Rectal smooth muscle tissue (tissue), 1 donor: ENCODE results near the gene NVL.
"Not testable (repeated sequence)": the region's sequence is repeated elsewhere in the genome, so short reads cannot be mapped to it uniquely, and the experiment has no call there.

Experiments used
- H3K27ac ChIP-seq: one replicate; pipeline ENCODE4 v1.7.0; 2013; ENCODE audit warnings: low read depth, low read length, inconsistent platforms
- H3K27me3 ChIP-seq: one replicate; pipeline ENCODE4 v1.7.0; 2013; ENCODE audit warnings: low read length; ENCODE audit not compliant: control insufficient read depth, insufficient read depth
- H3K36me3 ChIP-seq: one replicate; pipeline ENCODE4 v1.7.0; 2013; ENCODE audit warnings: low read length; ENCODE audit not compliant: control insufficient read depth, insufficient read depth
- H3K4me1 ChIP-seq: one replicate; pipeline ENCODE4 v1.7.0; 2013; ENCODE audit warnings: low read length; ENCODE audit not compliant: control insufficient read depth, insufficient read depth
- H3K4me3 ChIP-seq: one replicate; pipeline ENCODE4 v1.7.0; 2013; ENCODE audit warnings: low read length
- H3K9ac ChIP-seq: one replicate; pipeline ENCODE4 v1.7.0; 2013; ENCODE audit warnings: low read length

The NVL gene

DNA sequence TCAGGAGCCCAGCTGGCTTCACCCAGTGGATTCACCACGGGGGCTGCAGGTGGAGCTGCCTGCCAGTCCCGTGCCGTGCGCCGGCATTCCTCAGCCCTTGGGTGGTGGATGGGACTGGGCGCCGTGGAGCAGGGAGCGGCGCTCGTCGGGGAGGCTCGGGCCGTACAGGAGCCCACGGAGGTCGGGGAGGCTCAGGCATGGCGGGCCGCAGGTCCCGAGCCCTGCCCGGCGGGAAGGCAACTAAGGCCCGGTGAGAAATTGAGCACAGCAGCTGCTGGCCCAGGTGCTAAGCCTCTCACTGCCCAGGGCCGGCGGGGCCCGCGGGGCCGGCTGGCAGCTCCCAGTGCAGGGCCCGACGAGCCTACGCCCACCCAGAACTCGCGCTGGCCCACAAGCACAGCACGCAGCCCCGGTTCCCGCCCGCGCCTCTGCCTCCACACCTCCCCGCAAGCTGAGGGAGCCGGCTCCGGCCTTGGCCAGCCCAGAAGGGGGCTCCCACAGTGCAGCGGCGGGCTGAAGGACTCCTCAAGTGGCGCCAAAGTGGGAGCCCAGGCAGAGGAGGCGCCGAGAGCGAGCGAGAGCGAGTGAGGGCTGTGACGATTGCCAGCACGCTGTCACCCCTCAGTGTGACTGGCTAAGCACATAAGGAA is 22.6 kb upstream of the NVL start:
- H3K27ac ChIP-seq, H3K4me1 ChIP-seq, H3K27me3 ChIP-seq, H3K9ac ChIP-seq, H3K4me3 ChIP-seq, H3K36me3 ChIP-seq: not testable (repeated sequence)

DNA sequence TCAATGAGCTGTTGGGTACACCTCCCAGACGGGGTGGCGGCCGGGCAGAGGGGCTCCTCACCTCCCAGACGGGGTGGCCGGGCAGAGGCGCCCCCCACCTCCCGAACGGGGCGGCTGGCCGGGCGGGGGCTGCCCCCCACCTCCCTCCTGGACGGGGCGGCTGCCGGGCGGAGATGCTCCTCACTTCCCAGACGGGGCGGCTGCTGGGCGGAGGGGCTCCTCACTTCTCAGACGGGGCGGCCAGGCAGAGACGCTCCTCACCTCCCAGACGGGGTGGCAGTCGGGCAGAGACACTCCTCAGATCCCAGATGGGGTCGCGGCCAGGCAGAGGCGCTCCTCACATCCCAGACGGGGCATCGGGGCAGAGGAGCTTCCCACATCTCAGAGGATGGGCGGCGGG is 19.7 kb upstream of the NVL start:
- H3K36me3 ChIP-seq = not testable (repeated sequence)

DNA sequence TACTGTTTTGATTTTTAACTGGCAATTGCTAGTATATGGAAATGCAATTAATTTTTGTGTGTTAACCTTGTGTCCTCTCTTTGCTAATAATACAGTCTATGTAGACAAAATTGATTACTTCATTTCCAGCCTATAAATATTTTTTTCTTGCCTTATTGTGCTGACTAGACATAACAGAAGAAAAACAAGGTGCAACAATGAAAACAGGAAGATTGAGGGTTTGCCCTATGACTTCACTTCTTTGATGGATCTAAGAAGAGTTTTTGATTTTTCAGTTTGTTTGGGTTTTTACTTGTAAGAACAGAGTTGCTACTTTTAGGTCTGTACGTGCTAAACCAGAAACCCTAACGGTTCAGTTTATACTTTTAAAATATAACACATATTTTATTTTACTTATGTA is 18.2 kb upstream of the NVL start:
- Histone ChIP-seq H3K36me3 (no peaks in the 10 kb centered on the region), H3K4me3 (no peak overlapping the region), H3K4me1 (no peaks in the 10 kb centered on the region), H3K9ac (no peak overlapping the region), H3K27ac (no peak overlapping the region), H3K27me3 (no peaks in the 10 kb centered on the region)

More for the DNA sequence above, 19.7 kb upstream of the NVL start:
- H3K4me3 ChIP-seq, H3K9ac ChIP-seq, H3K27ac ChIP-seq, H3K4me1 ChIP-seq, H3K27me3 ChIP-seq: not testable (repeated sequence)

DNA sequence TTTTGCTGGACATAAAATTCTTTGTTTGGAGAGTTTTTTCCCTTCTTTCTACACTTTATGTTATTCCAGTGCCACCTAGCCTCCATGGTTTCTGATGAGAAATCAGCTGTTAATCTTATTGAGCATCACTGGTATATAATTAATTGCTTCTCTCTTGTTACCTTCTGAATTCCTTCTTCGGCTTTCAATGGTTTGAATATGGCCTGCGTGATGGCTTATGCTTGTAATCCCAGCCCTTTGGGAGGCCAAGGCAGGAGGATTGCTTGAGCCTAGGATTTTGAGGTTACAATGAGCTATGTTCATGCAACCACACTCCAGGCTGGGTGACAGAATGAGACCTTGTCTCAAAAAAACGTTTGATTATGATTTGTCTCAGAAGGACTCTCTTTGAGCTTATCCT is 13.7 kb upstream of the NVL start:
- no peaks in the 10 kb centered on the region for H3K4me1 ChIP-seq
- H3K9ac ChIP-seq = no peak overlapping the region
- H3K27me3 ChIP-seq = no peaks in the 10 kb centered on the region
- H3K36me3 ChIP-seq = no peaks in the 10 kb centered on the region
- no peak overlapping the region for H3K4me3 ChIP-seq
- H3K27ac ChIP-seq = no peak overlapping the region

DNA sequence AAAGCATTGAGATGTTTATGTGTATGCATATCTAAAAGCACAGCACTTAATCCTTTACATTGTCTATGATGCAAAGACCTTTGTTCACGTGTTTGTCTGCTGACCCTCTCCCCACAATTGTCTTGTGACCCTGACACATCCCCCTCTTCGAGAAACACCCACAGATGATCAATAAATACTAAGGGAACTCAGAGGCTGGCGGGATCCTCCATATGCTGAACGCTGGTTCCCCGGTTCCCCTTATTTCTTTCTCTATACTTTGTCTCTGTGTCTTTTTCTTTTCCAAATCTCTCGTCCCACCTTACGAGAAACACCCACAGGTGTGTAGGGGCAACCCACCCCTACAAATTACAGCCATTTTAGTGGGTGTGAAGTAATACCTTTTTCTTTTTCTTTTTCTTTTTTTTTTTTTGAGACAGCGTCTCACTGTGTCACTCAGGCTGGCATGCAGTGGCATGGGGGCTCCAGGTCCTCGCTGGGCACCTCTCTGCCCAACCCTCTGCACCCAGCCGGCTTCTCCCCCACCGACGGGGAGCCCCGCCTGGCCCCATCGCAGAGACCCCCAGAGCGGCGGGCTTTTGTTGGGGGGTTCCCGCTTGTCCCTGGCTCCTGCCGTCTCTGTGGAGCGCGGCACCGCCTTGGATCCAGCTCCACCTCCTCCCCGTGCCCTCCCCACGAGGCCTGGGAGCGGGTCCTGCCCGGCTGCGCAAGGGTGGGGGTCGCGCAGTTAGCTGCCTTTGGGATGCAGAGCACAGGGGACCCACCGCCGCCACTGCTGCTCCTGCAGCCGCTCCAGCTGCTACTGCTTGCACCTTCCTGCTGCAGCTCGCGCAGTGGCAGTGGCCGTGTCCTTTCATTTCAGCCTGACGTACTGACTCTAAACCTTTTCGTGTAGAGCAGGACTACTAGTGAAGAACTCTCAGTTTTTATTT is 10.7 kb upstream of the NVL start:
- H3K36me3 ChIP-seq, H3K27ac ChIP-seq, H3K27me3 ChIP-seq, H3K4me1 ChIP-seq, H3K9ac ChIP-seq: not testable (repeated sequence)
- peak overlapping the region; percentile 48 for H3K4me3 ChIP-seq

DNA sequence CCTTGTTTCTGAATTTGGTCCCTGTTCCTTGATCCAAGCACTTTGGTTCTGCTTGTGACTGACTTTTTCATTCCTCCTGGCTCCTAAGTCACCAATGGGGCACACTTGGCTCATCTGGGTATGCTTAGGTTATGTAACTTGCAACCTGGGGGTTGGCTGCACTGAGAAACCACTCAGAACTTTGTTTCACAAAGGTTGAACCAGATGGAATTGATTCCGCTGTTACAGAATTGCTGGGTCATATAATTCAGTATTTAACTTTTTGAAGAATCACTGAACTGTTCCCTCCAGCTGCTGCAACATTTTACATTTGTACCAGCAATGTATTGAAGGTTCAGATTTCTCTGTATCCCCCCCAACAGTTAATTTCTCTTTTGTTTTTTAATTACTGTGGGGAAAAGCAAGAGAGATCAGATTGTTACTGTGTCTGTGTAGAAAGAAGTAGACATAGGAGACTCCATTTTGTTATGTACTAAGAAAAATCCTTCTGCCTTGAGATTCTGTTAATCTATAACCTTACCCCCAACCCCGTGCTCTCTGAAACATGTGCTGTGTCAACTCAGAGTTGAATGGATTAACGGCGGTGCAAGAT is 9.6 kb upstream of the NVL start:
- H3K4me1 ChIP-seq = no peaks in the 10 kb centered on the region
- H3K27ac ChIP-seq = no peak overlapping the region
- H3K36me3 ChIP-seq = no peaks in the 10 kb centered on the region
- no peaks in the 10 kb centered on the region for H3K27me3 ChIP-seq
- no peak overlapping the region for H3K9ac ChIP-seq
- no peak overlapping the region for H3K4me3 ChIP-seq

DNA sequence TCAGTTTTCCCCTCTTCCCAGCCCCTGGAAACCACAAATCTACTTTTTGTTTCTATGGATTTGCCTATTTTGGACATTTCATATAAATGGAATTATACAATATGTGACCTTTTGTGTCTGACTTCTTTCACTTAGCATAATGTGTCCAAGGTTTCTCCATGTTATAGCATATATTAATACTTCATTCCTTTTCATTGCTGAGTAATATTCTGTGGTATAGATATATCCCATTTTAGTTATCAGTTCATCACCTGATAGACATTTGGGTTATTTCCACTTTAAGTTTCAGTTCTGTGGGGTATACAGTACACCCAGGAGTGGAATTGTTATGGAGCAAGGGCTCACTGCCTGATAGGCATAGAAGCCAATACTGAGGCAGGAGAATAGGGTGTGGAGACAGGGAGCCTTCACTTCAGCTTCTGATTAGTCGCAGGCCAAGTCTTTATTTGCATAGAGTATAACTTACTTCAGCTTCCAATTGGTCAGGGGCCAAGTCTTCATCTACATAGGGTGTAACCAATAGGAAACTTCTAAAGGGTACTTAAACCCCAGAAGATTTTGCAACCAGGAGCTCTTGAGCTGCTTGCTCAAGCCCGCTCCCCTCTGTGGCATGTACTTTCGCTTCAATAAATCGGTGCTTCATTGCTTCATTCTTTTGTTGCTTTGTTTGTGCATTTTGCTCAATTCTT is 8.3 kb upstream of the NVL start:
- no peaks in the 10 kb centered on the region for H3K27me3 ChIP-seq
- H3K27ac ChIP-seq = no peak overlapping the region
- H3K36me3 ChIP-seq = no peaks in the 10 kb centered on the region
- H3K4me1 ChIP-seq = no peaks in the 10 kb centered on the region
- H3K9ac ChIP-seq = no peak overlapping the region
- no peak overlapping the region for H3K4me3 ChIP-seq

DNA sequence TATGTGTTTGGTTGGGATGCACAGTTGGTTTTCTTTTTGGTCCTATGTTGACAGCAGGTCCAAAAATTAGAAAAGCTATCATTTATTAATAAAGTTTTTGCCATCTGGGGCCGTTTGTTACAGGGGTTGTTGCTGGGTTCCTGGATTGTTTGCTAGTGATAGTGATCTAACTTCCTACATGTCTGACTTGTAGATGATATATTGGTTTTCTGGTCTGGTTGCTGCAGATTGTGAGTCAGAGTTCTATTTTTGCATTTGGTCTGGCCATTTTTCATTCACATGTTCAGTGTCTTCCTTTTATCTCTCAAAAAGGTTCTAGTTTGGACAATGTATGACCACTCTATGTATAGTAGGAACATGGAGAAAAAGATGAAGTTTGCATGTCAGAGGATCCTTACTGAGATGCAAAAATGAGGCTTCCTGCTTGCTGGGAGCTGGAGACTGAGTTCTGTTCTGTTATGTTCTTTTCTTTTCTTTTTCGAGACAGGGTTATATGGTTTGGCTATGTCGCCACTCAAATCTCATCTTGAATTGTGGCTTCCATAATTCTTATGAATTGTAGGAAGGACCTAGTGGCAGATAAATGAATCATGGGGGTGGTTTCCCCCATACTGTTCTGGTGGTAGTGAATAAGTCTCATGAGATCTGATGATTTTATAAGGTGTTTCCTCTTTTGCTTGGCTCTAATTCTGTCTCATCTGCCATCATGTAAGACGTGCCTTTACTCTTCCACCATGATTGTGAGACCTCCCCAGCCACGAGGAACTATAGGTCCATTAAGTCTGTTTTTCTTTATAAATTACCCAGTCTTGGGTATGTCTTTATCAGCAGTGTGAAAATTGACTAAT is 4.2 kb upstream of the NVL start:
- Histone ChIP-seq H3K27me3 (no peaks in the 10 kb centered on the region), H3K4me1 (peaks cover 6% of the 10 kb centered on the region), H3K9ac (no peak overlapping the region), H3K36me3 (no peaks in the 10 kb centered on the region), H3K27ac (no peak overlapping the region), H3K4me3 (no peak overlapping the region)

DNA sequence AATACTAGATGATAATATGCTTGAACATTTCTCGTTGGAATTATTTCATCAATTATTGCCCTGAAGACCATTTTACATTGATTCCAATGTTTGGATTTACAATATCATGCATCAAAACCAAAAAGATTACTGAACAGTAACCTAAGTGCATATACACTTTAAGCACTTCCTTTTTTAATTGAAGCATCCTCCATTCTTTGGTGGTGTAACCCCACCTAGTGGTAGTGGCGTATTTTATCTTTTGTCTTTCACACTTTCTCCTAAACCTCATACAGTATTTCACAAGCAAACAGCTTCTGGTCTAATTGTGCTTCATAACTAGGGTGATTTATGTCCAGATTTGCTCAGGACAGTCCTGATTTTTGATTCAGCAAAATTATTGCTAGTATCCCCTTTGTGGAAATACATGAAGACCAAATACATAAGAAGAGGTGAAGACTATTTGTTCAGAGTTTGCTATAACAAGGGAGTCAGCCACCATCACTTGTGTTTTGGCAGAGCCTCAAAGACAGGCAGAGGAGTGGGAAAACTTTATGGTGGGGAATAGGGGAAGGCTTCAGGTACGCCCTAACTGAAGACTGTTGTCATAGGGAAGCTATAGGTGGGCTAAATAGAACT is 3.4 kb upstream of the NVL start:
- Histone ChIP-seq H3K9ac (no peak overlapping the region), H3K27me3 (no peaks in the 10 kb centered on the region), H3K4me3 (no peak overlapping the region), H3K4me1 (peaks cover 7% of the 10 kb centered on the region), H3K36me3 (no peaks in the 10 kb centered on the region), H3K27ac (no peak overlapping the region)

DNA sequence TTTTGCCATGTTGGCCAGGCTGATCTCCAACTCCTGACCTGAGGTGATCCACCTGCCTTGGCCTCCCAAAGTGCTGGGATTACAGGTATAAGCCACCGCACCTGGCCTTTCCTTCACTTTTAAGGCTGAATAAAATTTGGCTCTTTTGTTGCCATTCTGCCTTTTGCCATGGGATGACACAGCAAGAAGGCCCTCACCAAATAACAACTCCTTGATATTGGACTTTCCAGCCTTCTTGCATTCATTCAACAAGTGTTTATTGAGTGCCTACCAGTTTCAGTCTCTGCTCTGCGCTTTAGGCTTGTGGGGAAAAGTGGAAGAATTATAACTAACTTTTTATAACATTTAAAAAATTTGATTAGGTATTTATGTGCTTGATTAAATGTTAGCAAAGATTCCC is 1.9 kb upstream of the NVL start:
- no peaks in the 10 kb centered on the region for H3K27me3 ChIP-seq
- peaks cover 7% of the 10 kb centered on the region for H3K4me1 ChIP-seq
- H3K9ac ChIP-seq = no peak overlapping the region
- no peaks in the 10 kb centered on the region for H3K36me3 ChIP-seq
- no peak overlapping the region for H3K27ac ChIP-seq
- no peak overlapping the region for H3K4me3 ChIP-seq

DNA sequence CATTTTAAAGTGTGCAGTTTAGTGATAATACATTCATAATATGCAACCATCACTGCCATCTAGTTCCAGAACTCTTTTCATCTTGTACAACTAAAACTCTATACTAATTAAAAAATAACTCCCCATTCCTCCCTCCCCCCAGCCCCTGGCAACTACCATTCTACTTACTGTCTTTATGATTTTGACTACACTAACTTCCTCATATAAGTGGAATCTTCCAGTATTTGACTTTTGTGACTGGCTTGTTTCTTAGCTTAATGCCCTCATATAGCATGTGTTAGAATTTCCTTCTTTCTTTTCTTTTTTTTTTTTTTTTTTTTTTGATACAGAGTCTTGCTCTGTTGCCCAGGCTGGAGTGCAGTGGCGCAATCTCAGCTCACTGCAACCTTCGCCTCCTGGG is 1.4 kb upstream of the NVL start:
- Histone ChIP-seq H3K36me3 (no peaks in the 10 kb centered on the region), H3K27ac (no peak overlapping the region), H3K4me1 (peaks cover 7% of the 10 kb centered on the region), H3K4me3 (no peak overlapping the region), H3K9ac (no peak overlapping the region), H3K27me3 (no peaks in the 10 kb centered on the region)
